Measurements from ENCODE around the gene TINAGL1. TPM values are rescaled to one million over a fixed set of nuclear protein-coding genes. Genes with fewer than 3 reads are reported as not detected.

TINAGL1 gene, protein sequence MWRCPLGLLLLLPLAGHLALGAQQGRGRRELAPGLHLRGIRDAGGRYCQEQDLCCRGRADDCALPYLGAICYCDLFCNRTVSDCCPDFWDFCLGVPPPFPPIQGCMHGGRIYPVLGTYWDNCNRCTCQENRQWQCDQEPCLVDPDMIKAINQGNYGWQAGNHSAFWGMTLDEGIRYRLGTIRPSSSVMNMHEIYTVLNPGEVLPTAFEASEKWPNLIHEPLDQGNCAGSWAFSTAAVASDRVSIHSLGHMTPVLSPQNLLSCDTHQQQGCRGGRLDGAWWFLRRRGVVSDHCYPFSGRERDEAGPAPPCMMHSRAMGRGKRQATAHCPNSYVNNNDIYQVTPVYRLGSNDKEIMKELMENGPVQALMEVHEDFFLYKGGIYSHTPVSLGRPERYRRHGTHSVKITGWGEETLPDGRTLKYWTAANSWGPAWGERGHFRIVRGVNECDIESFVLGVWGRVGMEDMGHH
- total RNA-seq (ENCODE audit: insufficient read depth, low replicate concordance) = 371 TPM

DNA sequence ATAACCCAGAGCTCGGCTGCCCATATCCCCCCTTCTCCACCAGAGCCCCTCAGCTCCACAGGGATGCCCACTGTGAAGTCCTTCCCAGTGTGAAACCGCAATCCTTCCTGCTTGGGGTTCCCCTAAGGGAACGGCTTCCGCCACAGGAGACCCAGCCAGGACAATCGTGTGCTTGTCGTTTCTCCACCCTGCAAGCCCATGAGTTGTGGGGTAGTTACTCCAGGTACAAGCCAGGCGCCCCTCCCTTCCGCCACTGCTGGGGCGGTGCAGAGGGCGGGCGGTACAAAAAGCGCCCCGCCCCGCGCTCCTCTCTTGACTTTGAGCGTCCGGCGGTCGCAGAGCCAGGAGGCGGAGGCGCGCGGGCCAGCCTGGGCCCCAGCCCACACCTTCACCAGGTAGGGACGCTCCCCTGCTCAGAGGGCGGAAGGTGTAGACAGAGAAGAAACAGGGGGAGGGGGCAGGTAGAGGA, at the start of gene TINAGL1:
Gene TINAGL1 (plus strand): TSS at position 315 of the 469 bp plus-strand sequence. CDS start 634 bp downstream, outside the sequence.
- DNase-seq (ENCODE audit: low spot score) = peak; percentile 76

DNA sequence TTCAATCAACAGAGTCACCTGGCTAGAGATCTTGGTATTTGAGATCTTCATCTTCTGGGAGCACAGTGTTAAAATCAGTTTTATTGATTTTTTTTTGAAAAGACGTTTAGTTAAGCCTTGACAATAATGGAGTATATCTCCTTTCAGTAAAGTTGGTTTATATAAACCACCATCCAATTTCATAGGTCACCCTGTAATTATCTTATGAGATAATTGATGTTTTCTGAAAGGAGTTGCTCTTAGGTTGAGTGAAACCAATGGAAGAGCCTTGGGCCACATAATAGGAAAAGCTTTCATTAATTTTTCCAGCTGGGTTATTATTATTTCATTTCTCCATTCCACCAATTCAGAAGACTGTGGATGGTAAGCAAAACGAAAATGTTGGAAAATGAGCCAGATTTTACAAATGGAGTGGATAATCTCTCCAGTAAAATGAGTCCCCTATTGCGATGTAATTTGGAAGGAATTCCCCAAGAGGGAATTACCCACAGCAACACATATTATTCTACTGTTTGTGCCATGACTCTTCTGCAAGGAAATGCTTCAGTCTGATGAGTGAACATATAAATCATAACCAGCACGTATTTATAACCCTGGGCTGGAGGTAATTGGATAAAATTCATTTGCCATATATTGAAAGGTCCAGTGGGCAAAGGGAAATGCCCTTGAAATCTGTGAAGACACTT, 46.2 kb upstream of the TINAGL1 start:
- DNase-seq (ENCODE audit: low spot score) = no peak

DNA sequence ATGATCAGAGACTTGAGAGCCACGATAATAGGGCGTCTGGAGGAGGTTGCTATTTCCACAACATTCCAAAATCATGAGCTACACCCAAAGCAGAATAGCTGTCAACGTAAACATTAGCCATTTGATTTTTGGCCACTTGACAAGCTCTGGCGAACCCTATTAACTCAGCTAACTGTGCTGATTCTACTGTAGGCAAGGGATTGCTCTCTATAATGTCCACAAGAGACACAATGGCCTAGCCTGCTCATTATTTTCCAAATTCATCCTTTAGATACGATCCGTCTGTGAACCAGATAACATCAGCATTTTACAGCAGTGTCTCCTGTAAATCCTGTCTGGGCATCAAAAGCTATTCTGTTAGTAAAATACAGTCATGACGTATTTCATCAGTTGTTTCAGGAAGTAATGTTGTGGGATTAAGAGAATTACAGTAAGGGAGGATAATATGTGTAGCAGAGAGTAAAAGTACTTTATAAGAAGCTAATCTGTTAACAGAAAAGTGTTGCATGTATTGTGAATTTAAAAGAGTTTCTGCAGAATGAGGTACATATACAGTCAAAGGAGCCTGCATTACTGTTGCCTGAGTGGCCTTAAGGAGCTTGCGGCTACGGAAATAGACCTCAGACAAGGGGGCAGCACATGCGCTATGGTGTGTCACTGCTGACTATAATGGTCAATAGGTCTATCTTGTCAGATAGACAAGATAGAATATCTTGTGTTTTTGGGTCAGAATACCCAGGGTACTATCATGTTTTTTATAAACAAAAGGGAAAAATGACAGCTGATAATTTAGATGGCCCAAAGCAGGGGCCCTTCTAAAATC, 44.9 kb upstream of the TINAGL1 start:
- peak; percentile 82 for DNase-seq (ENCODE audit: low spot score)

DNA sequence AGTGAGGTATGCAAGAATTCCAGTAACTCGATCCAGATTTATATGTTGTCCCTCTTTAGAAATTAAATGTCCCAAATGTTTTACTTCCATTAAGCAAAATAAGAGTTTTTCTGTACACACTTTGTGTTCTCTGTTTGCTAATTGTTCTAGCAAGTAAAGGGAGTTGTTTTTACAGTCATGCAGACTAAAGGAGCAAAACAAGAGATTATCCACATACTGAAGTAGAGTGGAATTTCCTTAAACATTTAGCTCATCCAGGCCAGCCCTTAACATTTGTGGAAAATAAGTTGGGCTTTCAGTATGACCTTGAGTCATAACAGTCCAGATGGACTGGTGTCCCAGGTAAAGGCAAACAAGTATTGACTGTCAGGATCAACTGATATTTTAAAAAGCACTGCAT, 44.1 kb upstream of the TINAGL1 start:
- DNase-seq (ENCODE audit: low spot score) = peak; percentile 69

DNA sequence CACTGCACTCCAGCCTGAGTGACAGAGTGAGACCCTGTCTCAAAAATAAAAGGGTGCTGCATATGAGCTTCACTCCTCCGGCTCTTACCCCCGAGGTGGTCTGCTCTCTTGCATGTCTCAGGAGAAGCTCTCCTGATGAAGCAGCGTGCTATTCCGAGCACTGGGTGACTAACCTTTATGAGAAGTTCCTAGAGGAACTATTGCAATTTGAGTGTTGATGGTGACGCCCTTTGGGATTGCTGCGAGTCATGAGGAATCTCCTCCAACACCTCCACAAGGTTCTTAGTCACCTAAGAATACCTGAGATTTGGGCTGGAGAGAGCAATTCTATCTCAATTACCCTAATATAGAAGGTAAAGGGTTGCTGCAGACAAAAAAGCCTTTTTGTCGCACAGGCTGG, 40.8 kb upstream of the TINAGL1 start:
- DNase-seq (ENCODE audit: low spot score) = no peak

DNA sequence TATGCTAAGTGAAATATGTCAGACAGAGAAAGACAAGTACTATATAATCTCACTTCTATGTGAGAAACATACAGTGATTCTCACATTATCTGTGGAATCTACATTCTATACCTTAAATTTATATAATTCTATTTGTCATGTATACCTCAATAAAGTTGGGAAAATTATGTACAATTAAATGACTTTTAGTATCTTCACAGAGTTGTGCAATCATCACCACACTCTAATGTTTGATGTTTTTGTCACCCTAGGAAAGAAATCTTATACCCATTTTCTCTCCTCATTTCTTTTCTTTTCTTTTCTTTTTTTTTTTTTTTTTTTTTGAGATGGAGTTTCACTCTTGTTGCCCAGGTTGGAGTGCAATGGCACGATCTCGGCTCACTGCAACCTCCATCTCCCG, 37.0 kb upstream of the TINAGL1 start:
- no peak for DNase-seq (ENCODE audit: low spot score)

DNA sequence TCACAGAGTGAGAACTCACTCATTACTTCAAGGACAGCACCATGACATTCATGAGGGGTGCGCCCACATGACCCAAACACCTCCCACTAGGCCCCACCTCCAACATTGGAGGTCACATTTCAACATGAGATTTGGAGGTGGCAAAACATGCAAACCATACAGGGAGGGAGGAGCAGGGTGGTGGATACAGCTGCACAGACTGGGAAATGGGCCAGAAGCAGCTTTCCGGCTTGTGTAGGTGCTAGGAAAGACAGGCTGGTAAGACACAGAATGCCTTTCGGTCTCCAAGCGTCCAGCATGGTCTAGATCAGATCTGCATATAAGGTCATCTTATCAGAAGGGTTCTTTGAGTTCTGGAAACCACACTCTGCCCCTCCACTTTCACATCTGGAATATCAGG, 35.1 kb upstream of the TINAGL1 start:
- no peak for DNase-seq (ENCODE audit: low spot score)

DNA sequence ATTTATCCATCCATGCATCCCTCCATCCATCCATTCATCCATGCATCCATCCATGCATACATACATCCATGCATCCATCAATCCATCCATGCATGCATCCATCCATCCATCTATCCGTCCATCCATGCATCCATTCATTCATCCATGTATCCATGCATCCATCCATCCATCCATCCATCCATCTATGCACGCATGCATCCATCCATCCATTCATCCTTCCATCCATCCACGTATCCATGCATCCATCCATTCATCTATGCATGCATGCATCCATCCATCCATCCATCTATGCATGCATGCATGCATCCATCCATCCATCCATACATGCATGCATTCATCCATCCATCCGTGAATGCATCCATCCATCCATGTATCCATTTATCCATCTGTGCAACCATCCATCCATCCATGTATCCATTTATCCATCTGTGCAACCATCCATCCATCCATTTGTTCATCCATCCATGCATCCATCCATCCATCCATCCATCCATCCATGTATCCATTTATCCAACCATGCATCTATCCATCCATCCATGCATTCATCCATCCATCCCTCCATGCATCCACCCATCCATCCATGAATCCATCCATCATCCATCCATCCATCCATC, 30.3 kb upstream of the TINAGL1 start:
- DNase-seq (ENCODE audit: low spot score) = no peak

DNA sequence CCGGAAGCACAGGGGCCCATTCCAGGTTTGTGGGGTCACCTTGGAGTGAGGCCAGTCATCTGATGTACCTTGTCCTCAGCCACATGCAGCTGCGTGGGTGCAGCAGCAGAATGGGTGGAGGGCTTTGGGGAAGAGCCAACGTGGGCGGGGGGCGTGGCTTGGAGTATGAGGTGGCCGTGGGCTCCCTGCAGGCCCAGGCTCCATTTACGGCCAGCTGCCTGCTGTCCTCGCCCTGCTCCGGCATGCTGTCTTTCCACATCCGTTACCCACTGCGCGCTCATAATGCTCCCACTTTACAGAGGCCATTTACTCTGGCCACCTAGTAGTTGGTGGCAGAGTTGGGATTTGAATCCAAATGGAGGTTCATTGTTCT, 27.8 kb upstream of the TINAGL1 start:
- DNase-seq (ENCODE audit: low spot score) = no peak

DNA sequence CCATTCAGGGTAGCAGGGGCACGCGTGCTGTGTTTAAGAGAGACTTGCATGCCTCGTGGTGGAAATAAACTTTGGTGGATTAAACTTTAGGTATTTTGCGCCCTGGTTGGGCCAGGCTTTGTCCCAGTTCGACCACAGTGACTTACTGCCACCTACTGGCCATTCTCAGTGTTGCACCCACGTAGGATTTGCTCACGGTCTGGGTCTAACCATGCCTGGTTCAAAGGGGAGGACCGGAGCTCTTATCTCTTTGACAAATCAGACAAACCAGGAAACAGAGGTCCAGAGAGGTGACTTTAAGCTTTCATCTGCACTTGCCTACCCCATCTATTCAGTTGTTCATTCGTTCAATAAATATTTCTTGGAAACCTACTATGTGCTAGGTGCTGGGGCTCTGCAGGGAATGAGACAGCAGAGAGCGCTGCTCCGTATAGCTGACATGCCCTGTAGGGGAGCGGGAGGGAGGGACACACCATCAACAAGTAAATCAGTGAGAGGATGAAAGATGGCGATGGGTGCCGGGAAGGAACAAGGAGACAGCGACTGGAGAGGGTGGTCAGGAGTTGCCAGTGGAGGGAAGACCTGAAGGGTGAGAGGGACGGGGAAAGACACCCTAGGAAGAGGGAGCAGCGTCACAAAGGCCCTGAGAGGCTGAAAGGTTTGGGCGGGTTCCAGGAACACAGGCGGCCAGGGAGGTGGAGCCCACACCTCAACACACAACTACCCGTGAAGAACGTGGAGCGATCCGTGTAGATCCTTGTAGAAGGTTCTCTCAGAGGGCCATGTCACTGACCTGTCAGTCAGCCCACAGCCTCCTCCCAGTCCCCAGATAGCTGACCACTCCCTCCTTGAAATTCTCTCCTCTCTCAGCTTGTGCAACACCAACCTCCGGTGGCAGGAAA, 27.2 kb upstream of the TINAGL1 start:
- peak; percentile 95 for DNase-seq (ENCODE audit: low spot score)

DNA sequence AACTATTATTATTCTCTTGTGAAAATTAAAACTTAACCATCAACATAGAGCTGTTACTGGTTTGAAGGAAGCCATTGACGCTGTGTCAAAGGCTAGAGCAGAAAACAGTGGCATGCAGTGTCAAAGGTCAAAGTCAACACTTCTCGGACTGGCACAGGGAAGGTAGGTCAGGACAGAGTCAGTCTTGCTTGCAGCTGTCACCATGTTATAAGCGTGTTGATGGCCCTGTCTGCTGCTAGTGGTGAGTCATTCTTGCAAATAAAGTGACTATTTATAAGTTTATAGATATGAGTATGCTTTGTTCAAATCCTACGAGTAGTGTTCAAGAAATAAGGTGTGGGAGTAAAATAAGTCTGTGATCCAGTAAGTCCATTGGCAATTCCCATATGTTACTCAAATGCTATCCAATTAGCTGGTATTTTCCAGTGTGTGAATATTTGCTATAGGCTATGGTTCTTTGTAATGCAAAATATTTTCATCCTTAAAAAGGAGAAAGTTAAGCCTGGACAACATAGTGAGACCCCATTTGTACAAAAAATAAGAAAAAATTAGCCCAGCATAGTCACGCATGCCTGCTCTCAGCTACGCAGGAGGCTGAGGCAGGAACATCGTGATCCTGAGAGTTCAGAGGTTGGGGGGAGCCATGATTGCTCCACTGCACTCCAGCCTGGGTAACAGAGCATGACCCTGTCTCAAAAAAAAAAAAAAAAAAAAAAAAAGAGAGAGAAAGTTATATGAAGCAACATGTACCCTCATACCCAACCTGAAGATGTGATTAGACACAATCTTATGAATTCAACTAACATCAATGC, 26.3 kb upstream of the TINAGL1 start:
- no peak for DNase-seq (ENCODE audit: low spot score)

DNA sequence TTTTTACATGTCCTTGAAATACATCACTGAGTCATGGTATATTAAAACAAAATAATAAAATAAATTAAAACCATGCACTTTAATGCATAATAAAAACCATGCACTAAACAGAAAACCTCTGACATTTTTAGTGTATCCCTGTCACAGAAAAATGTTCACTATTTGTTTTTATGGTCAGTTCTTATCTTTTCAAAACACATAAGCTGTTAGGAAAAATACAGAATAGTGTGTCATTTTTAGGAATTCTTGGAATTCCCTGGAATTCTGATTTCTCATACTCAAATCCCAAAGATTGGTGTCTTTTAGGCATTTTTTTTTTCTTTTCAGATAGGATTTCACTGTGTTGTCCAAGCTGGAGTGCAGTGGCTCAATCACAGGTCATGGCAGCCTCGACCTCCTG, 25.1 kb upstream of the TINAGL1 start:
- DNase-seq (ENCODE audit: low spot score) = no peak

DNA sequence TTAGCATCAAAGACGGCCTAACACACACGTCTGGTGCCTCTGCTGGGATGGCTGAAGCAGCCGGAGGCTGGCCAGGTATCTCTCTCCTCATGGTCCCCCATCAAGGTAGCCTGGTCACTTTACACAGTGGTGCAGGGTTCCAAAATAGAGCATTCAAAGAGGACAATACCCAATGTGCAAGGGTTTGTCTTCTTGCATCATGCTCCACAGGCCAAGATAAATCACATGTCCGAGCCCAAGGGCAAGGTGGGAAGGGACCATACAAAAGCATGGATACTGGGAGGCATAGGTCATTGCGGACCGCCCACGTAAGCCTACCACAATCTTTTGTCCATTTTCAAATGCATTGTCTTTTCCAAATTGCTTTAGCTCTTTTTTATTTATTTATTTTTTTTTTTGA, 23.8 kb upstream of the TINAGL1 start:
- no peak for DNase-seq (ENCODE audit: low spot score)

DNA sequence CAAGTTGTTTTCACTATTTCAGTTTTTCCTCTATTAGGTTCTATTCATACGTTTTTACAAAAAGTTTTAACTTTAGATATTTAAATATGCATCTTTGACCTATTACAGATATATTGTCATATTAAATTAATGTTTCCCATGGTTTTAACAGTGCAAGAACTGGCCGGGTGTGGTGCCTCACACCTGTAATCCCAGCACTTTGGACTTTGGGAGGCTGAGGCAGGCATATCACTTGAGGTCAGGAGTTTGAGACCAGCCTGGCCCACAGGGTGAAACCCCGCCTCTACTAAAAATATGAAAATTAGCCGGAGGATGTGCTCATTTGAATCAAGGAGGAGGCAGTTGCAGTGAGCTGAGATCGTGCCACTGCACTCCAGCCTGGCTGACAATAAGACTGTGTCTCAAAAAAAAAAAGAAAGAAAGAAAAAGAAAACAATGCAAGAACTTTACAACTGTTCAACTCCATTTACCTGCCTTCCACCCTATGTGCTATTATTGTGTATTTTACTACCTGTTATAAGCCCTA, 19.8 kb upstream of the TINAGL1 start:
- DNase-seq (ENCODE audit: low spot score) = no peak

DNA sequence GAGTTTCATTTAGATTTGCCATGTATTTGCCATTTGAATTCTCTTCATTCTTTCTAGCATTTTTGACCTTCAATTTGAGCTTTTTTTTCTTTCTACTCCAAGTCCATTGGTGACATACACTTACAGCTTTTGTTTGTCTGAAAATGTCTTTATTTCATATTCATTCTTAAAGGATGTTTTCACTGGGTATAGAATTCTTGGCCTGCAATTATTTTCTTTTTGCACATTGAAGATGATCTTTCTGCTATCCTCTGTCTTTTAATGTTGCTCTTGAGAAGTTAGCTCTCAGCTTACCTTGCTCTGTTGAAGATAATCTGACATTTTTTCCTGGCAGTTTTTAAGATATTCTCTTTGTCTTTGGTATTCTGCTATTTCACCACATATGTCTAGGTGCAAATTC, 16.6 kb upstream of the TINAGL1 start:
- no peak for DNase-seq (ENCODE audit: low spot score)

DNA sequence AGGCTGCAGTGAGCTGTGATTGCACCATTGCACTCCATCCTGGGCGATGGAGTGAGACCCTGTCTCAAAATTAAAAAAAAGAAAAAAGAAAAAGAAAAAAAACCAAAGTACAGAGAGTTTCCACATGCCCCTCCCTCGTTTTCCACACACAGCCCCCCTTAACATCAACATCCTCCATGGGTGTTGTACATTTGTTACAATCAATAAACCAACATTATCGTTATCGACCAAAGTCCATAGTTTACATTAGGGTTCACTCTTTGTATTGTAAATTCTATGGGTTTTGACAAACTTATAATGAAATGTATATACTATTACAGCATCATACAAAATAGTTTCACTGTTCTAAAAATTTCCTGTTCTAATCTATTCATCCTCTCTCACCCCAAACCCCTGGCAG, 15.9 kb upstream of the TINAGL1 start:
- no peak for DNase-seq (ENCODE audit: low spot score)

DNA sequence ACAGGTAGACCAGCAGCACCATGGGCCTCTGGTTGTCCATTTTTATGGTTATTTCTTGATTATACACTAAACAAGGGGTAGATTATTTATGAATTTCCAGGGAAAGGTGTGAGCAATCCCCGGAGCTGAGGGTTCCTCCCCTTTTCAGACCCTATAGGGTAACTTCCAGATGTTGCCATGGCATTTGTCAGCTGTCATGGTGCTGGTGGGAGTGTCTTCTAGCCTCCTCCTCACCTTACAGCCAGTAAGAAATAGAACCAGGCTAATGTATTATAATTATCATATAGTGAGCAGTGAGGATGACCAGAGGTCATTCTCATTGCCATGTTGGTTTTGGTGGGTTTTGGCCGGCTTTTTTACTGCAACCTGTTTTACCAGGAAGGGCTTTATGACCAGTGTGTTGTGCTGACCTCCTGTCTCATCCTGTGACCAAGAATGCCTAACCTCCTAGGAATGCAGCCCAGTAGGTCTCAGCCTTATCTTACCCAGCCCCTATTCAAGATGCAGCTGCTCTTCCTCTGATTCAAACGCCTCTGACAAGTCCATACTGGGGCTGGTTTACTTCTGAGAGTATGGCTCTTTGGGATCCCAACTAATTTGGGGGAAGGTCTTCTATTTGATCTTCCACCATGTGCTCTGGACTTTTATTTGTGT, 13.5 kb upstream of the TINAGL1 start:
- peak; percentile 56 for DNase-seq (ENCODE audit: low spot score)

DNA sequence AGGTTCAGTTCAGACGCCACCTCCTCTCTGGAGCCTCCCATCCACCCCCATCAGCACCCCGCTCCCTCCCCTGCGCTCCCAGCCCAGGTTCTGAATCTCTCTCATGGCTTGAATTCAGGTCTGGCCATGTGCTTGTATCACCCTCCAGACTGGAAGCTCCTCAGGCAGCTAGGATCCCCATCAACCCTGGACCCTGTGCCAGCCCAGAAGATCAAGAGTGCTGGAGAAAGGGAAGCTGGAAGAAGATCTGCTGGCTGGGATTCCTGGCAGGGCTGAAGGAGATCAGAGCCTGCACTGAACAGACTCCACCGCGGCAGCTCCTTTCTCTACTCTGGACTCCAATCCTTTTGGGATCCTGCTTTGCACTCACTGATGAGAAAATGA, 11.7 kb upstream of the TINAGL1 start:
- DNase-seq (ENCODE audit: low spot score) = peak; percentile 83

Data from umbilical cord (tissue), 2 donors.